Adrenal gland (tissue), 12 donors: ENCODE results near the gene PCAT6. TPM values are rescaled to one million over a fixed set of nuclear protein-coding genes. Genes with fewer than 3 reads are reported as not detected.

Experiments used
- DNase-seq, 7 donors: peaks; one replicate each; pipeline ENCODE4 v3.0.0-alpha.2; 2019 to 2020
- H3K27ac ChIP-seq, 5 donors: fragments of 200-600 bp; sonication (generic) in 4 of 5; 1 replicate in 3 of 5; 2 replicates in 2 of 5; pipeline versions ENCODE4 v1.5.1 to v1.8.0; 2016 to 2020; ENCODE audit warnings: mild to moderate bottlenecking in 1 of 5
- H3K27me3 ChIP-seq: fragments of 200-600 bp; 2 replicates; pipeline ENCODE4 v1.8.0; 2021
- H3K36me3 ChIP-seq, 2 donors: fragments of 200-600 bp; replicated peaks in 1 of 2; 1 replicate in 1 of 2; 2 replicates in 1 of 2; pipeline versions ENCODE4 v1.5.1 to v1.8.0; 2018 to 2022
- H3K4me1 ChIP-seq, 2 donors: fragments of 200-600 bp; replicated peaks in 1 of 2; 1 replicate in 1 of 2; 2 replicates in 1 of 2; pipeline versions ENCODE4 v1.5.1 to v1.8.0; 2018 to 2021
- H3K4me3 ChIP-seq, 4 donors: fragments of 200-600 bp; sonication (generic) in 3 of 4; one replicate each; pipeline ENCODE4 v1.5.1; 2016 to 2018
- H3K9me3 ChIP-seq, 3 donors: fragments of 200-600 bp; sonication (generic) in 1 of 3; replicated peaks in 1 of 3; 1 replicate in 2 of 3; 2 replicates in 1 of 3; pipeline versions ENCODE4 v1.5.1 to v1.8.0; 2016 to 2021
- CTCF ChIP-seq, 6 experiments: fragments of 450-650 bp in 4 of 6; fragments of 200-600 bp in 2 of 6; sonication (generic) in 1 of 6; IDR thresholded peaks; 1 replicate in 5 of 6; 2 replicates in 1 of 6; pipeline versions ENCODE4 v1.5.1 to v1.8.0; 2016 to 2021; ENCODE audit warnings: antibody characterized with exemption in 6 of 6, mild to moderate bottlenecking in 2 of 6, moderate library complexity in 1 of 6
- POLR2A ChIP-seq, 2 donors: fragments of 450-650 bp; IDR thresholded peaks; one replicate each; pipeline ENCODE4 v1.6.1; 2017; ENCODE audit warnings: antibody characterized with exemption in 2 of 2, mild to moderate bottlenecking in 2 of 2, moderate library complexity in 1 of 2
- WGBS, 4 donors: extraction: QIAGEN DNeasy Blood & Tissue Kit in 2 of 4; methylation state at CpG; one replicate each; pipeline versions ENCODE4 v1.1.5 to v1.1.7; 2013 to 2017; 5-methylcytosine and 5-hydroxymethylcytosine counted together
- intact Hi-C, 2 donors: fragments of 100-400 bp; cut with DNase I; formaldehyde crosslinking; loops; one replicate each; pipeline versions ENCODE4 v1.14.1 to v1.15.0; 2022 to 2023
- polyA plus RNA-seq, 3 donors: library from polyadenylated mRNA; stranded (reverse); fragments of 200-250 nt in 2 of 3; fragments of 350-450 nt in 1 of 3; fragmentation: Illumina TruSeq in 1 of 3; extraction: RNeasy Lipid Tissue Mini Kit (QIAGEN cat#74804) in 1 of 3; gene quantifications; one replicate each; pipeline ENCODE4 v1.2.3, GENCODE V29; 2013 to 2014
- small RNA-seq, 2 donors: library from RNA; depleted of rRNA; stranded (forward); fragments of <200 nt; gene quantifications; one replicate each; pipeline ENCODE3, GENCODE V24; 2016
- total RNA-seq, 9 donors: library from RNA; depleted of rRNA in 4 of 9; stranded (reverse); fragments of >200 nt in 4 of 9; fragments of 120-200 nt in 1 of 9; fragmentation: NEBNext Ultra II Directional in 1 of 9; extraction: Animal tissue kit (Norgen Biotek cat#: 25700) in 1 of 9; gene quantifications; one replicate each; pipeline versions ENCODE4 v1.1.0 to v1.2.4, GENCODE V29; 2013 to 2023
- donor health status: healthy with polysubstance abuse.
- donor health status: Bipolar disorder and iron deficiency.
- donor health status: DM: yes; HTN: yes; CAD: no.
- donor health status: DM: no; HTN: no; CAD: no.
- donor health status: DM: no; HTN: no; CAD: no.
- donor health status: DM: yes; HTN: yes; CAD: no.

The PCAT6 gene
- total and polyA plus RNA-seq, 12 donors = 0.33 to 8.5 (median 1.5) TPM; not detected in 3

DNA sequence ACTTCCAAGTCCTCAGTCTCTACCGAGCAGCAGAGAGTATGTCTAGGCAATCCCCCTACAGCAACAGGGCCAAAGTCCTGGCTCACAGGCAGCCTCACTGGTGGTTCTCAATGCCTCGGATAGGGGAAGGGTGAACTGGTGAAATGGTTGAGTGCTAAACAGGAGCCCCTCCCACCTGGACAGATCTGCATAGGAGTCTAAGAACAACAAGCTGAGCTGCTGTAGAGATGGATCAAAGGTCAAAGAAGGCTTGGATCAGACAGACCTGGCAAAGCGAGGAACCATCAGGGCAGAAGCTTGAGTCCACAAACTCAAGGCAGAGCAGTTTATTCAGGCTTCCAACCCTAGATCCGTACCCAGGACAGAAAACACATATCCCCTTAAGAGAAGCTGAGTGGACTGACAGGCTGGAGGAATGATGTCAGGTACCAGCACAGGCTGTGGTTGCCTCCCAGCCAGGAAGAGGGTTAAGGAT, 46.4 kb downstream of the PCAT6 start:
- 64 to 73% (median 68%) methylated on average over 4 of the region's 4 CpGs for WGBS, 4 donors
- Histone ChIP-seq H3K9me3 (no peaks in the 10 kb centered on the region), H3K4me3 (no peak overlapping the region), H3K27ac (no peak overlapping the region), H3K36me3 (no peaks in the 10 kb centered on the region), H3K27me3 (no peaks in the 10 kb centered on the region), H3K4me1 (peaks cover 0 to 7% of the 10 kb centered on the region in 2 donors)
- intact Hi-C loops = no loop called here
- DNase-seq = no peak
- TF ChIP-seq POLR2A (IDR thresholded peaks at IDR 0.05) = no peak
- TF ChIP-seq CTCF (IDR thresholded peaks at IDR 0.05) = no peak

DNA sequence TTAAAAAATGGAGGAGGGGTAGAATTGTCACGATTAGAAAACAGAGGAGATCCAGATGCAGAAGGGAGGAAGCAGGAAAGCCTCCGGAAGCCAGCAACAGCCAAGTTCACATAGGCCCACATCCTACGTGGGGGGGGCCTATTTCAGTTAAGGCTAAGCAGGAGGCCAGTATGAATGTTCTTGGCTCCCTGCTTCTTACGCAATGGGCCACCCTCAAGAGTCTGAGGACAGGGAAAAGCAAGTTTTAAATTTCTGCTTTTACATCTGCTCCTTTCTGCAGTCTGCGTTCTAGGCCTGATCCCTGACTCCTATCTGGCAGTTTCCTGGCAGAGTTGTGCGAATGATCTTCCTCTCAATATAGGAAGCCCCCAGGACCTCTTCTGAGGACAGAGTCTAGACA, 47.6 kb downstream of the PCAT6 start:
- H3K36me3 ChIP-seq = no peaks in the 10 kb centered on the region
- H3K9me3 ChIP-seq = no peaks in the 10 kb centered on the region
- TF ChIP-seq POLR2A (IDR thresholded peaks at IDR 0.05) (no peak), CTCF (IDR thresholded peaks at IDR 0.05) (no peak)
- H3K4me1 ChIP-seq = peaks cover 0 to 7% of the 10 kb centered on the region in 2 donors
- H3K27ac ChIP-seq = peak overlapping the region in 2 of 5 donors; percentile 66 to 71
- WGBS, 4 donors = 54 to 71% (median 62%) methylated on average over 6 of the region's 6 CpGs
- H3K4me3 ChIP-seq = no peak overlapping the region
- DNase-seq = peak in 6 of 7 donors; percentile 30 to 67 (median 51)
- intact Hi-C loops = no loop called here
- no peaks in the 10 kb centered on the region for H3K27me3 ChIP-seq

GRCh38 chr1:202858789-202859414, 48.1 kb downstream of the PCAT6 start:
- Histone ChIP-seq H3K36me3 (no peaks in the 10 kb centered on the region), H3K27me3 (no peaks in the 10 kb centered on the region), H3K27ac (peak overlapping the region in 2 of 5 donors; percentile 66 to 71), H3K9me3 (no peaks in the 10 kb centered on the region), H3K4me3 (no peak overlapping the region), H3K4me1 (peaks cover 0 to 7% of the 10 kb centered on the region in 2 donors)
- intact Hi-C loops = no loop called here
- 87 to 94% (median 88%) methylated on average over 9 to 10 of the region's 10 CpGs for WGBS, 4 donors
- peak in 2 of 7 donors; percentile 14 to 30 for DNase-seq
- TF ChIP-seq CTCF (IDR thresholded peaks at IDR 0.05) (no peak), POLR2A (IDR thresholded peaks at IDR 0.05) (no peak)

GRCh38 chr1:202860744-202861419, 50.1 kb downstream of the PCAT6 start:
- TF ChIP-seq CTCF (IDR thresholded peaks at IDR 0.05) = no peak
- no peak for TF ChIP-seq POLR2A (IDR thresholded peaks at IDR 0.05)
- Histone ChIP-seq H3K27me3 (no peaks in the 10 kb centered on the region), H3K36me3 (no peaks in the 10 kb centered on the region), H3K4me1 (peaks cover 0 to 7% of the 10 kb centered on the region in 2 donors), H3K9me3 (no peaks in the 10 kb centered on the region), H3K27ac (peak overlapping the region in 1 of 5 donors; percentile 35), H3K4me3 (peak overlapping the region in 2 of 4 donors; percentile 70 to 79)
- intact Hi-C loops = no loop called here
- 2 to 4% (median 3%) methylated on average over 18 to 50 of the region's 50 CpGs for WGBS, 4 donors
- peak; percentile 24 to 56 (median 50) for DNase-seq

Small RNAs within 50 kb of the gene (small RNA-seq; reads per million reads assigned to genes)
- gene AC098934.3 = 0 reads per million in 2 donors

Other genes with a start within 250 kb of the PCAT6 start
- 1 to 10 TPM in 1 of 9 donors, under 1 TPM in 5, not detected in 3; 0.08 to 3.8 (median 0.36) TPM for gene SYT2, start 100.5 kb upstream of the PCAT6 start, total RNA-seq
- gene SYT2, start 100.5 kb upstream of the PCAT6 start, polyA plus RNA-seq = 1 to 10 TPM in 1 of 3 donors, under 1 TPM in 2; 0.37 to 1.4 (median 0.88) TPM
- gene KDM5B, start 2.5 kb upstream of the PCAT6 start, total RNA-seq = 10 to 100 TPM; 26.8 to 75.1 (median 45.4) TPM
- 10 to 100 TPM; 11.7 to 18.2 (median 12.6) TPM for gene KDM5B, start 2.5 kb upstream of the PCAT6 start, polyA plus RNA-seq
- 10 to 100 TPM in 1 of 9 donors, 1 to 10 TPM in 8; 3.1 to 10.6 (median 6.9) TPM for gene RABIF, start 78.2 kb downstream of the PCAT6 start, total RNA-seq
- gene RABIF, start 78.2 kb downstream of the PCAT6 start, polyA plus RNA-seq = 1 to 10 TPM; 3.6 to 10.0 (median 3.8) TPM
- gene KLHL12, start 116.3 kb downstream of the PCAT6 start, total RNA-seq = 10 to 100 TPM; 21.9 to 41.9 (median 26.9) TPM
- 10 to 100 TPM; 12.2 to 30.6 (median 14.7) TPM for gene KLHL12, start 116.3 kb downstream of the PCAT6 start, polyA plus RNA-seq
- 100 to 1,000 TPM in 5 of 9 donors, 10 to 100 TPM in 4; 80.5 to 143 (median 105) TPM for gene ADIPOR1, start 147.4 kb downstream of the PCAT6 start, total RNA-seq
- gene ADIPOR1, start 147.4 kb downstream of the PCAT6 start, polyA plus RNA-seq = 100 to 1,000 TPM in 1 of 3 donors, 10 to 100 TPM in 2; 57.0 to 130 (median 68.7) TPM
- 100 to 1,000 TPM in 4 of 9 donors, 10 to 100 TPM in 5; 83.0 to 247 (median 95.6) TPM for gene CYB5R1, start 156.3 kb downstream of the PCAT6 start, total RNA-seq
- 10 to 100 TPM; 41.4 to 97.5 (median 45.0) TPM for gene CYB5R1, start 156.3 kb downstream of the PCAT6 start, polyA plus RNA-seq
- 10 to 100 TPM; 44.3 to 67.2 (median 53.0) TPM for gene TMEM183A, start 196.4 kb downstream of the PCAT6 start, total RNA-seq
- 10 to 100 TPM; 23.4 to 57.0 (median 24.4) TPM for gene TMEM183A, start 196.4 kb downstream of the PCAT6 start, polyA plus RNA-seq
- 1 to 10 TPM in 1 of 9 donors, under 1 TPM in 8; 0.12 to 2.9 (median 0.42) TPM for gene PPFIA4, start 215.5 kb downstream of the PCAT6 start, total RNA-seq
- gene PPFIA4, start 215.5 kb downstream of the PCAT6 start, polyA plus RNA-seq = 1 to 10 TPM in 1 of 3 donors, under 1 TPM in 2; 0.46 to 2.6 (median 0.54) TPM